HepG2 (cell line): ENCODE results near the gene CDK3. TPM values are rescaled to one million over a fixed set of nuclear protein-coding genes. Genes with fewer than 3 reads are reported as not detected.

Source experiments
- BCL6 ChIP-seq: IDR thresholded peaks from 2 replicates; pipeline ENCODE4 v1.6.1; 2016; ENCODE audit warnings: missing genetic modification reagents, missing compliant biosample characterization
- BRCA1 ChIP-seq: sonication (generic); formaldehyde crosslinking; IDR thresholded peaks from 2 replicates; pipeline ENCODE4 v1.4.0; 2020; ENCODE audit warnings: missing genetic modification reagents
- CREB3 ChIP-seq: sonication (generic); formaldehyde crosslinking; IDR thresholded peaks from 2 replicates; pipeline ENCODE4 v1.5.0; 2020; ENCODE audit warnings: missing genetic modification reagents
- DNMT1 ChIP-seq: sonication (generic); formaldehyde crosslinking; IDR thresholded peaks from 2 replicates; pipeline ENCODE4 v1.5.1; 2020; ENCODE audit warnings: mild to moderate bottlenecking, missing genetic modification reagents
- ELF1 ChIP-seq: sonication (generic); formaldehyde crosslinking; IDR thresholded peaks from 2 replicates; pipeline ENCODE4 v1.4.0; 2020; ENCODE audit warnings: missing genetic modification reagents
- FOXC1 ChIP-seq: sonication (generic); formaldehyde crosslinking; IDR thresholded peaks from 2 replicates; pipeline ENCODE4 v1.8.0; 2022; ENCODE audit warnings: mild to moderate bottlenecking, missing genetic modification reagents, borderline replicate concordance
- HMGXB3 ChIP-seq: sonication (generic); formaldehyde crosslinking; IDR thresholded peaks from 2 replicates; pipeline ENCODE4 v1.4.0; 2020; ENCODE audit warnings: missing genetic modification reagents, borderline replicate concordance
- HNRNPH1 ChIP-seq: fragments of 200-400 bp; formaldehyde crosslinking; optimal IDR thresholded peaks from 2 replicates; pipeline ENCODE3; 2017; ENCODE audit warnings: mild to moderate bottlenecking, low read depth, low read length
- MIER2 ChIP-seq: IDR thresholded peaks from 2 replicates; pipeline ENCODE4 v1.6.1; 2016; ENCODE audit warnings: missing biosample characterization, missing genetic modification reagents
- MNT ChIP-seq: fragments of 450-650 bp; IDR thresholded peaks from 2 replicates; pipeline ENCODE4 v1.6.1; 2016
- MYNN ChIP-seq: sonication (generic); formaldehyde crosslinking; IDR thresholded peaks from 2 replicates; pipeline ENCODE4 v1.4.0; 2020; ENCODE audit warnings: mild to moderate bottlenecking, low read depth, missing genetic modification reagents
- POLR2A ChIP-seq, 2 experiments: IDR thresholded peaks; 2 replicates each; pipeline ENCODE4 v1.6.1; 2011; ENCODE audit warnings: low read depth in 2 of 2, low read length in 2 of 2, mild to moderate bottlenecking in 1 of 2, moderate library complexity in 1 of 2; ENCODE audit not compliant: insufficient read depth in 1 of 2
- RFX1 ChIP-seq: fragments of 450-650 bp; IDR thresholded peaks from 2 replicates; pipeline ENCODE4 v1.6.1; 2017
- RFX3 ChIP-seq: IDR thresholded peaks from 2 replicates; pipeline ENCODE4 v1.6.1; 2016; ENCODE audit warnings: missing biosample characterization, missing genetic modification reagents
- U2AF1 ChIP-seq: fragments of 200-400 bp; formaldehyde crosslinking; optimal IDR thresholded peaks from 2 replicates; pipeline ENCODE3; 2017; ENCODE audit warnings: mild to moderate bottlenecking, low read depth, low read length
- ZNF143 ChIP-seq: sonication (generic); formaldehyde crosslinking; IDR thresholded peaks from 2 replicates; pipeline ENCODE4 v1.4.0; 2020; ENCODE audit warnings: missing genetic modification reagents
- ZNF24 ChIP-seq: fragments of 450-650 bp; IDR thresholded peaks from 2 replicates; pipeline ENCODE4 v1.6.1; 2017; ENCODE audit warnings: antibody characterized with exemption, mild to moderate bottlenecking
- ZNF326 ChIP-seq: sonication (generic); formaldehyde crosslinking; IDR thresholded peaks from 2 replicates; pipeline ENCODE4 v1.4.0; 2020; ENCODE audit warnings: missing genetic modification reagents, borderline replicate concordance
- ZNF446 ChIP-seq: sonication (generic); formaldehyde crosslinking; IDR thresholded peaks from 2 replicates; pipeline ENCODE4 v1.5.0; 2020; ENCODE audit warnings: mild to moderate bottlenecking, missing genetic modification reagents
- ZNF800 ChIP-seq: sonication (generic); formaldehyde crosslinking; IDR thresholded peaks from 2 replicates; pipeline ENCODE4 v1.4.0; 2020; ENCODE audit warnings: missing genetic modification reagents
- ZNF878 ChIP-seq: sonication (generic); formaldehyde crosslinking; IDR thresholded peaks from 2 replicates; pipeline ENCODE4 v1.8.1; 2023; ENCODE audit warnings: mild to moderate bottlenecking, missing genetic modification reagents, moderate library complexity
- polyA plus RNA-seq, 8 experiments: library from polyadenylated mRNA; depleted of rRNA in 3 of 8; stranded (reverse) in 7 of 8; unstranded in 1 of 8; fragments of >200 nt; fragmentation: Illumina TruSeq in 4 of 8; extraction: Trizol in 4 of 8; gene quantifications; 2 replicates each; pipeline versions ENCODE4 v1.2.1 to v1.2.3, GENCODE V29; 2011 to 2016; ENCODE audit warnings: low read depth in 4 of 8, missing spikeins in 1 of 8, mixed read lengths in 1 of 8; ENCODE audit not compliant: insufficient read depth in 1 of 8
- total RNA-seq, 5 experiments: library from RNA; depleted of rRNA; stranded (reverse); fragments of >200 nt; fragmentation: Illumina TruSeq; extraction: Trizol; gene quantifications; 2 replicates each; pipeline ENCODE4 v1.2.3, GENCODE V29; 2016; ENCODE audit warnings: low read depth in 1 of 5

The CDK3 gene
- total and polyA plus RNA-seq, 2 of the 13 experiments (the other 11 are each of a cell fraction or from before 2014, with no cell fraction given) = 5.8 to 11.4 TPM

GRCh38 chr17:76014100-76014924 is 13.7 kb downstream of the CDK3 start (continued):
- TF ChIP-seq HMGXB3 (CRISPR knock-in tag) (no peak), ZNF878 (no peak), RFX1 (no peak), ZNF326 (CRISPR knock-in tag) (no peak), HNRNPH1 (no peak), ZNF800 (CRISPR knock-in tag) (no peak), MIER2 (no peak), RFX3 (no peak), ELF1 (CRISPR knock-in tag) (0 out of 2 replicates have a peak, but pooled peaks have one; percentile 51), DNMT1 (CRISPR knock-in tag) (peak; percentile 16; the same call in 1 of the 2 replicates), CREB3 (no peak), MYNN (CRISPR knock-in tag) (no peak), FOXC1 (CRISPR knock-in tag) (peak; percentile 88), BCL6 (0 out of 2 replicates have a peak, but pooled peaks have one; percentile 19), MNT (no peak), U2AF1 (no peak), ZNF24 (no peak), BRCA1 (CRISPR knock-in tag) (no peak), ZNF446 (CRISPR knock-in tag) (no peak), POLR2A (IDR thresholded peaks at IDR 0.05; ENCODE audit: insufficient read depth in 1 of 2, low read depth in 2 of 2, low read length in 2 of 2) (no peak), ZNF143 (CRISPR knock-in tag) (no peak)
